Measurements from ENCODE around the gene NFKBIL1.

Gene NFKBIL1

GRCh38 chr6:31559606-31559957 lies 12.2 kb downstream of the NFKBIL1 start:
- no peak for DNase-seq (ENCODE audit: low read depth in 2 of 3, low spot score in 1 of 3)

- no peak for DNase-seq (ENCODE audit: low read depth in 2 of 3, low spot score in 1 of 3)
Measured at GRCh38 chr6:31559958-31560696, 12.7 kb downstream of the NFKBIL1 start.

GRCh38 chr6:31560697-31561058 lies 13.3 kb downstream of the NFKBIL1 start:
- DNase-seq (ENCODE audit: low read depth in 2 of 3, low spot score in 1 of 3) = no peak

GRCh38 chr6:31567531-31568370 lies 20.3 kb downstream of the NFKBIL1 start:
- DNase-seq (ENCODE audit: low read depth in 2 of 3, low spot score in 1 of 3) = no peak

GRCh38 chr6:31568537-31568961 lies 21.1 kb downstream of the NFKBIL1 start:
- DNase-seq (ENCODE audit: low read depth in 2 of 3, low spot score in 1 of 3) = peak in 2 of 3 donors; percentile 65 to 76

GRCh38 chr6:31569861-31570536 lies 22.6 kb downstream of the NFKBIL1 start:
- DNase-seq (ENCODE audit: low read depth in 2 of 3, low spot score in 1 of 3) = no peak

- DNase-seq (ENCODE audit: low read depth in 2 of 3, low spot score in 1 of 3) = peak; percentile 77 to 80 (median 80)
Measured at GRCh38 chr6:31572041-31572911, 24.9 kb downstream of the NFKBIL1 start, which contains the start of gene LTA. Gene LTA, plus strand, starts transcription at chr6:31572289. Its CDS starts 454 bp downstream, at chr6:31572743.

GRCh38 chr6:31573239-31574105 lies 26.1 kb downstream of the NFKBIL1 start:
- DNase-seq (ENCODE audit: low read depth in 2 of 3, low spot score in 1 of 3) = no peak

- peak in 1 of 3 donors; percentile 61 for DNase-seq (ENCODE audit: low read depth in 2 of 3, low spot score in 1 of 3)
Measured at GRCh38 chr6:31574106-31575061, 27.0 kb downstream of the NFKBIL1 start.

- DNase-seq (ENCODE audit: low read depth in 2 of 3, low spot score in 1 of 3) = peak; percentile 84 to 93 (median 89)
Measured at GRCh38 chr6:31575335-31575901, 28.0 kb downstream of the NFKBIL1 start, which contains the start of gene TNF. Gene TNF, plus strand, starts transcription at chr6:31575565. Its CDS starts 177 bp downstream, at chr6:31575742.

- DNase-seq (ENCODE audit: low read depth in 2 of 3, low spot score in 1 of 3) = no peak
Measured at GRCh38 chr6:31575952-31576685, 28.7 kb downstream of the NFKBIL1 start.

- no peak for DNase-seq (ENCODE audit: low read depth in 2 of 3, low spot score in 1 of 3)
Measured at GRCh38 chr6:31576897-31577578, 29.6 kb downstream of the NFKBIL1 start.

- DNase-seq (ENCODE audit: low read depth in 2 of 3, low spot score in 1 of 3) = no peak
Measured at GRCh38 chr6:31577579-31577966, 30.2 kb downstream of the NFKBIL1 start.

GRCh38 chr6:31578184-31579118 lies 31.0 kb downstream of the NFKBIL1 start:
- DNase-seq (ENCODE audit: low read depth in 2 of 3, low spot score in 1 of 3) = no peak

GRCh38 chr6:31579119-31579505 lies 31.7 kb downstream of the NFKBIL1 start:
- no peak for DNase-seq (ENCODE audit: low read depth in 2 of 3, low spot score in 1 of 3)

Data from stimulated activated CD4-positive, alpha-beta T cell treated with anti-CD3 and anti-CD28 coated beads, Interleukin-12 subunit alpha, Interleukin-12 subunit beta, amount 100 ng/mL, for 48 hours (primary cell).